Activated CD4-positive, alpha-beta T cell treated with anti-CD3 and anti-CD28 coated beads, Interleukin-2, amount 10 ng/mL, durations not matched to agents 7 days and 5 days (primary cell): ENCODE data around the gene VKORC1L1. TPM values are rescaled to one million over a fixed set of nuclear protein-coding genes. Genes with fewer than 3 reads are reported as not detected.
"Not testable (repeated sequence)": the region's sequence is repeated elsewhere in the genome, so short reads cannot be mapped to it uniquely, and the experiment has no call there.

Source experiments
- CTCF ChIA-PET: fragments of 350-600 bp; sonication (Branson Sonifier 250); formaldehyde crosslinking; loops from one replicate; lab custom pipeline; 2021; ENCODE audit warnings: antibody characterized with exemption; lab: Charles Lee
- POLR2A ChIA-PET: fragments of 350-600 bp; sonication (Branson Sonifier 250); formaldehyde crosslinking; loops from one replicate; lab custom pipeline; 2021; ENCODE audit warnings: antibody characterized with exemption; lab: Charles Lee
- DNase-seq: peaks from one replicate; pipeline ENCODE4 v3.0.0-alpha.2; 2020
- H3K27ac Mint-ChIP-seq: one replicate; pipeline ENCODE4 v1.8.0; 2021; ENCODE audit warnings: mild to moderate bottlenecking, moderate library complexity, mixed read lengths
- H3K27me3 Mint-ChIP-seq: one replicate; pipeline ENCODE4 v1.8.0; 2021; ENCODE audit warnings: mixed read lengths
- H3K36me3 Mint-ChIP-seq: one replicate; pipeline ENCODE4 v1.8.0; 2021; ENCODE audit warnings: low read depth, mixed read lengths
- H3K4me1 Mint-ChIP-seq: one replicate; pipeline ENCODE4 v1.8.0; 2021; ENCODE audit warnings: mixed read lengths
- H3K4me3 Mint-ChIP-seq: one replicate; pipeline ENCODE4 v1.8.0; 2021; ENCODE audit warnings: mild to moderate bottlenecking, moderate library complexity, mixed read lengths
- H3K9me3 Mint-ChIP-seq: one replicate; pipeline ENCODE4 v1.8.0; 2021; ENCODE audit warnings: mixed read lengths
- total RNA-seq, 2 experiments: library from RNA; stranded (reverse); gene quantifications; one replicate each; pipeline ENCODE4 v1.2.3, GENCODE V29; 2021

Gene VKORC1L1
- total RNA-seq, result 10 to 100 TPM; 15.7 to 19.1 TPM

GRCh38 chr7:65872776-65873581, at the start of gene VKORC1L1:
Gene VKORC1L1, plus strand, starts transcription at chr7:65873074. Its CDS starts 298 bp downstream, at chr7:65873372.
- Mint-ChIP-seq H3K27ac (peak within 1 kb of the TSS; percentile 88), H3K4me1 (peaks cover 7% of the 10 kb centered on the region), H3K27me3 (no peaks in the 10 kb centered on the region), H3K4me3 (peak within 1 kb of the TSS; percentile 81), H3K9me3 (no peaks in the 10 kb centered on the region), H3K36me3 (peaks cover 2% of the 10 kb centered on the region)
- ChIA-PET CTCF (no interaction called here), POLR2A (no interaction called here)
- DNase-seq, result peak; percentile 94

- Mint-ChIP-seq H3K36me3 (no peaks in the 10 kb centered on the region), H3K27ac (no peak overlapping the region), H3K9me3 (no peaks in the 10 kb centered on the region), H3K4me3 (no peak overlapping the region), H3K27me3 (no peaks in the 10 kb centered on the region), H3K4me1 (no peaks in the 10 kb centered on the region)
- POLR2A ChIA-PET, result no interaction called here
- no peak for DNase-seq
- CTCF ChIA-PET, result interaction anchor here (1.1 kb wide), 1 partner anchor 19 kb away, joined by 3 read pairs; no protein-coding TSS in a partner anchor
Measured at GRCh38 chr7:65827366-65827765, 45.5 kb upstream of the VKORC1L1 start.

GRCh38 chr7:65832281-65832680, 40.6 kb upstream of the VKORC1L1 start:
- POLR2A ChIA-PET, result no interaction called here
- Mint-ChIP-seq H3K4me3 (no peak overlapping the region), H3K27me3 (no peaks in the 10 kb centered on the region), H3K4me1 (peaks cover 6% of the 10 kb centered on the region), H3K27ac (no peak overlapping the region), H3K9me3 (no peaks in the 10 kb centered on the region), H3K36me3 (no peaks in the 10 kb centered on the region)
- DNase-seq, result peak; percentile 9
- CTCF ChIA-PET, result no interaction called here

- POLR2A ChIA-PET, H3K4me3 Mint-ChIP-seq, H3K4me1 Mint-ChIP-seq, H3K36me3 Mint-ChIP-seq, H3K27me3 Mint-ChIP-seq, H3K9me3 Mint-ChIP-seq, DNase-seq, H3K27ac Mint-ChIP-seq: not testable (repeated sequence)
- CTCF ChIA-PET, result interaction anchor here (1.3 kb wide), 1 partner anchor 23 kb away, joined by 4 read pairs; no protein-coding TSS in a partner anchor
Measured at GRCh38 chr7:65836684-65837083, 36.2 kb upstream of the VKORC1L1 start.

- H3K36me3 Mint-ChIP-seq, H3K27me3 Mint-ChIP-seq, H3K4me1 Mint-ChIP-seq, H3K4me3 Mint-ChIP-seq, DNase-seq, POLR2A ChIA-PET, H3K27ac Mint-ChIP-seq, H3K9me3 Mint-ChIP-seq: not testable (repeated sequence)
- CTCF ChIA-PET, result interaction anchor here (1.3 kb wide), 1 partner anchor 24 kb away, joined by 4 read pairs; no protein-coding TSS in a partner anchor
Measured at GRCh38 chr7:65837541-65837956, 35.3 kb upstream of the VKORC1L1 start.

GRCh38 chr7:65839846-65840245, 33.0 kb upstream of the VKORC1L1 start:
- H3K4me1 Mint-ChIP-seq, result peaks cover 6% of the 10 kb centered on the region
- H3K9me3 Mint-ChIP-seq, result no peaks in the 10 kb centered on the region
- no peak for DNase-seq
- H3K27ac Mint-ChIP-seq, result peak overlapping the region; percentile 5
- ChIA-PET POLR2A (no interaction called here), CTCF (interaction anchor here (0.6 to 1.5 kb wide), 3 partner anchors 18 to 480 kb away, joined by 3 to 5 read pairs (median 4); no protein-coding TSS in a partner anchor)
- no peak overlapping the region for H3K4me3 Mint-ChIP-seq
- H3K27me3 Mint-ChIP-seq, result no peaks in the 10 kb centered on the region
- no peaks in the 10 kb centered on the region for H3K36me3 Mint-ChIP-seq

GRCh38 chr7:65840446-65840845, 32.4 kb upstream of the VKORC1L1 start:
- no peak for DNase-seq
- H3K27ac Mint-ChIP-seq, result no peak overlapping the region

GRCh38 chr7:65843616-65844015, 29.3 kb upstream of the VKORC1L1 start:
- POLR2A ChIA-PET, H3K4me3 Mint-ChIP-seq, DNase-seq, H3K36me3 Mint-ChIP-seq, H3K27me3 Mint-ChIP-seq, H3K4me1 Mint-ChIP-seq, H3K9me3 Mint-ChIP-seq, H3K27ac Mint-ChIP-seq: not testable (repeated sequence)
- CTCF ChIA-PET, result interaction anchor here (2.3 kb wide), 1 partner anchor 8 kb away, joined by 5 read pairs; no protein-coding TSS in a partner anchor

More at GRCh38 chr7:65840446-65840845, 32.4 kb upstream of the VKORC1L1 start:
- Mint-ChIP-seq H3K4me1 (peaks cover 2% of the 10 kb centered on the region), H3K27me3 (no peaks in the 10 kb centered on the region), H3K9me3 (no peaks in the 10 kb centered on the region), H3K4me3 (no peak overlapping the region), H3K36me3 (no peaks in the 10 kb centered on the region)
- ChIA-PET CTCF (interaction anchor here (0.6 to 1.5 kb wide), 3 partner anchors 18 to 480 kb away, joined by 3 to 5 read pairs (median 4); no protein-coding TSS in a partner anchor), POLR2A (no interaction called here)

GRCh38 chr7:65846008-65846570, 26.8 kb upstream of the VKORC1L1 start:
- Mint-ChIP-seq H3K27ac (no peak overlapping the region), H3K9me3 (no peaks in the 10 kb centered on the region), H3K4me3 (no peak overlapping the region), H3K36me3 (no peaks in the 10 kb centered on the region), H3K27me3 (no peaks in the 10 kb centered on the region), H3K4me1 (no peaks in the 10 kb centered on the region)
- POLR2A ChIA-PET, result no interaction called here
- CTCF ChIA-PET, result no interaction called here
- no peak for DNase-seq

GRCh38 chr7:65853426-65853825, 19.4 kb upstream of the VKORC1L1 start:
- CTCF ChIA-PET, H3K27ac Mint-ChIP-seq, H3K27me3 Mint-ChIP-seq, H3K36me3 Mint-ChIP-seq, DNase-seq, H3K9me3 Mint-ChIP-seq, POLR2A ChIA-PET, H3K4me1 Mint-ChIP-seq, H3K4me3 Mint-ChIP-seq: not testable (repeated sequence)

GRCh38 chr7:65853892-65854291, 19.0 kb upstream of the VKORC1L1 start:
- H3K4me1 Mint-ChIP-seq, CTCF ChIA-PET, H3K27ac Mint-ChIP-seq, DNase-seq, POLR2A ChIA-PET, H3K36me3 Mint-ChIP-seq, H3K9me3 Mint-ChIP-seq, H3K4me3 Mint-ChIP-seq, H3K27me3 Mint-ChIP-seq: not testable (repeated sequence)

- H3K27ac Mint-ChIP-seq, H3K9me3 Mint-ChIP-seq, H3K4me1 Mint-ChIP-seq, POLR2A ChIA-PET, DNase-seq, H3K4me3 Mint-ChIP-seq, H3K36me3 Mint-ChIP-seq, H3K27me3 Mint-ChIP-seq: not testable (repeated sequence)
- CTCF ChIA-PET, result interaction anchor here (0.7 kb wide), 1 partner anchor 19 kb away, joined by 3 read pairs; no protein-coding TSS in a partner anchor
Measured at GRCh38 chr7:65857321-65857894, 15.5 kb upstream of the VKORC1L1 start.

- H3K36me3 Mint-ChIP-seq, H3K4me3 Mint-ChIP-seq, POLR2A ChIA-PET, H3K27me3 Mint-ChIP-seq, DNase-seq, CTCF ChIA-PET, H3K27ac Mint-ChIP-seq, H3K4me1 Mint-ChIP-seq, H3K9me3 Mint-ChIP-seq: not testable (repeated sequence)
Measured at GRCh38 chr7:65858660-65859059, 14.2 kb upstream of the VKORC1L1 start.
